Common myeloid progenitor, CD34-positive (primary cell): ENCODE results near the gene LMNTD2.
A peak's percentile ranks its signal among the peaks of the same experiment; 100 is the strongest.

Experiments used
- CTCF ChIA-PET: fragments of 350-600 bp; sonication (Branson Sonifier 250); formaldehyde crosslinking; loops from one replicate; lab custom pipeline; 2021; ENCODE audit warnings: antibody characterized with exemption; lab: Charles Lee
- POLR2A ChIA-PET: fragments of 350-600 bp; sonication (Branson Sonifier 250); formaldehyde crosslinking; loops from one replicate; lab custom pipeline; 2021; ENCODE audit warnings: antibody characterized with exemption; lab: Charles Lee
- DNase-seq, 3 donors: peaks; one replicate each; pipeline versions ENCODE4 v3.0.0 to v3.0.0-alpha.2; 2013
- H3K27ac ChIP-seq, 2 experiments: 1 replicate in 1 of 2; 2 replicates in 1 of 2; pipeline ENCODE4 v1.7.0; 2013; ENCODE audit warnings: inconsistent platforms in 2 of 2, low read length in 2 of 2, mild to moderate bottlenecking in 2 of 2, low read depth in 1 of 2, moderate library complexity in 1 of 2; ENCODE audit not compliant: severe bottlenecking in 2 of 2, insufficient read depth in 1 of 2, poor library complexity in 1 of 2
- H3K27me3 ChIP-seq, 5 experiments: replicated peaks in 2 of 5; 1 replicate in 3 of 5; 2 replicates in 2 of 5; pipeline versions ENCODE4 v1.6.1 to v1.7.0; 2013; ENCODE audit warnings: low read length in 4 of 5, mild to moderate bottlenecking in 2 of 5, moderate library complexity in 2 of 5, inconsistent platforms in 1 of 5; ENCODE audit not compliant: insufficient read depth in 5 of 5, control insufficient read depth in 4 of 5
- H3K36me3 ChIP-seq, 4 experiments: 1 replicate in 2 of 4; 2 replicates in 2 of 4; pipeline versions ENCODE4 v1.6.1 to v1.7.0; 2013; ENCODE audit warnings: low read length in 3 of 4, control low read depth in 1 of 4, mild to moderate bottlenecking in 1 of 4; ENCODE audit not compliant: control insufficient read depth in 4 of 4, insufficient read depth in 4 of 4
- H3K4me1 ChIP-seq, 4 experiments: 1 replicate in 3 of 4; 2 replicates in 1 of 4; pipeline versions ENCODE4 v1.6.1 to v1.7.1; 2013; ENCODE audit warnings: low read length in 3 of 4, mild to moderate bottlenecking in 3 of 4, control low read depth in 1 of 4, inconsistent platforms in 1 of 4, moderate library complexity in 1 of 4; ENCODE audit not compliant: control insufficient read depth in 4 of 4, insufficient read depth in 4 of 4; ENCODE audit errors: control extremely low read depth in 1 of 4
- H3K4me3 ChIP-seq, 7 experiments: 1 replicate in 4 of 7; 2 replicates in 3 of 7; pipeline versions ENCODE4 v1.5.1 to v1.7.0; 2013; ENCODE audit warnings: mild to moderate bottlenecking in 7 of 7, low read length in 6 of 7, moderate library complexity in 6 of 7, inconsistent platforms in 2 of 7, low read depth in 2 of 7, control low read depth in 1 of 7; ENCODE audit not compliant: insufficient read depth in 4 of 7, control insufficient read depth in 1 of 7; ENCODE audit errors: extremely low read depth in 1 of 7
- H3K9me3 ChIP-seq, 5 experiments: 1 replicate in 4 of 5; 2 replicates in 1 of 5; pipeline versions ENCODE4 v1.6.1 to v1.7.1; 2013; ENCODE audit warnings: low read length in 4 of 5, mild to moderate bottlenecking in 2 of 5, inconsistent platforms in 1 of 5, low read depth in 1 of 5, moderate library complexity in 1 of 5; ENCODE audit not compliant: control insufficient read depth in 4 of 5, insufficient read depth in 2 of 5; ENCODE audit errors: control extremely low read depth in 1 of 5
- WGBS: methylation state at CpG from one replicate; pipeline ENCODE4 v1.1.5; 2013; ENCODE audit not compliant: insufficient coverage; 5-methylcytosine and 5-hydroxymethylcytosine counted together

LMNTD2 gene

GRCh38 chr11:541433-541885 is 19.1 kb downstream of the LMNTD2 start:
- H3K36me3 ChIP-seq = no peaks in the 10 kb centered on the region
- ChIA-PET CTCF (no interaction called here), POLR2A (no interaction called here)
- 98% methylated on average over 7 of the region's 20 CpGs for WGBS
- H3K27ac ChIP-seq = no peak overlapping the region
- no peaks in the 10 kb centered on the region for H3K27me3 ChIP-seq
- no peak overlapping the region for H3K4me3 ChIP-seq
- no peaks in the 10 kb centered on the region for H3K9me3 ChIP-seq
- DNase-seq = no peak
- peaks cover 0 to 20% (median 17%) of the 10 kb centered on the region in 4 experiments for H3K4me1 ChIP-seq

DNA sequence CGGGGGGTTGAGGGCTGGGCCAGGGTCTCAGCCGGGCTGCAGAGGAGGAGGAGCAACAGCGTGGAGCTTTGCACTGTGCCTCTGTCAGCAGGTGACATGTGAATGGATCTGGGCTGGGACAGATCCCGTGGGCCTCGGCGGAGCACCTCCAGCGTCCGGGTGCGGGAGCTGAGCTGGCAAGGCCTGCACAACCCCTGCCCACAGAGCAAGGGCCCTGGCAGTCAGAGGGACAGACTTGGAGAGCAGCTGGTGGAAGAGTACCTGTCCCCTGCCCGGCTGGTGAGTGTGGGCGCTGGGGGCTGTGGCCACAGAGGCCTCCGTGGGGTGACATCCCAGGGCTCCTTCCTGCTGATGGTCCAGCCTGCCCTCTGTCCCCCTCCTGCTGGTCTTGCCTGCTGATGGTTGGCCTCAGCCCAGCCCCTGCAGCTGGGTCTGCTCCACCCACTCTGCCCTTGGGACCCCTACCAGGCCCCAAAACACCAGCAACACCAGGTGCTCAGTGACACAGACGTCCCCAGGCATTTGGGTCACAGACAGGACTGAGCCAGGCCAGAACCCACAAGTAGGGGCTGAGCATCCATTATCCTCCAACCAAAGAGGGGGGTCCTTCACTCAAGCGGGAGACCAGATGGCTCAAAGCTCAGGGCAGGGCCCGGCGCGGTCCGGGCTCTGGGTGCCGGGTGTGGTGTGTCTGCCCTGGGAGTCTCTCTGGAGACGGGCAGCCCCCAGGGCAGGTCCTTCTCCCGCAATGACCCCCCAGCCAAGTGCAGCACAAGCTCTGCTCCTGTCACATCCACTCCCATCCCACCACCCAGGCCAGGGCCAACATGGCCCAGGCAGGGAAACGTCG is 19.7 kb downstream of the LMNTD2 start:
- H3K9me3 ChIP-seq = no peaks in the 10 kb centered on the region
- ChIA-PET POLR2A (no interaction called here), CTCF (interaction anchor here (2.1 kb wide), 1 partner anchor 22 kb away, joined by 7 read pairs; no protein-coding TSS in a partner anchor)
- 97% methylated on average over 21 of the region's 23 CpGs for whole genome bisulfite sequencing
- H3K27ac ChIP-seq = no peak overlapping the region
- DNase-seq = no peak
- H3K4me1 ChIP-seq = peaks cover 0 to 26% (median 23%) of the 10 kb centered on the region in 4 experiments
- no peaks in the 10 kb centered on the region for H3K27me3 ChIP-seq
- H3K36me3 ChIP-seq = no peaks in the 10 kb centered on the region
- H3K4me3 ChIP-seq = no peak overlapping the region

GRCh38 chr11:539971-540481 is 20.5 kb downstream of the LMNTD2 start:
- DNase-seq = no peak
- Histone ChIP-seq H3K4me1 (peaks cover 0 to 28% (median 24%) of the 10 kb centered on the region in 4 experiments), H3K4me3 (no peak overlapping the region), H3K27me3 (no peaks in the 10 kb centered on the region), H3K9me3 (no peaks in the 10 kb centered on the region), H3K27ac (no peak overlapping the region), H3K36me3 (no peaks in the 10 kb centered on the region)
- CTCF ChIA-PET = interaction anchor here (0.6 to 2.1 kb wide), 2 partner anchors 21 to 123 kb away, joined by 3 to 7 read pairs; no protein-coding TSS in a partner anchor
- WGBS = 98% methylated on average over 6 of the region's 8 CpGs
- POLR2A ChIA-PET = no interaction called here

DNA sequence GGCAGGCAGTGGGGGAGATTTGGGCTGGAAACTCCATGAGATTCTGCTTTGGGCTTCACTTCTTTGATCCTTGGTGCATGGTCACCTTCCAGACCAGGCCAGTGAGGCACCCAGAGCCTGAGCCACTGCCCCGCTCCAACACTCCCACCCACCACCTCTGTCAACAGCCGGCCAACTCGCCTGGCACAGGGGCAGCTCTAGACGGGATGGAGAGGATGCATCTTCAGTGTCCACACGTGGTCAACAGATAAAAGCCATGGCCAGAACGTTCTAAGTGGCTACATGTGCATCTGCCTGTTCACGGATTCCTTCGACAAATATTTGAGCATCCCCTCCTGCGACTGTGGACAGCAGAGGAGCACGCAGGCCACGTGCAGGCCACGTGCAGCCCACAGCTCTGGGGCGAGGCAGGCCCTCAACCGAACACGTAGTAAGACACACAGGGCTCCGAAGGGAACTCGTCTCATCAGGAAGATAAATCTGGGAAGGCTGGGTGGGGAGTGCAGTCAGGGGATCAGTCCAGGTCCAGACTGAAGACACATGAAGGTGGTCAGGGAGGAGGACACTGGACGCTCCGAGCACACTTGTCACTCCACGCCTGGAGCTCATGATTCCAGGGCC is 22.0 kb downstream of the LMNTD2 start:
- 98% methylated on average over 13 of the region's 20 CpGs for WGBS
- H3K4me3 ChIP-seq = no peak overlapping the region
- H3K4me1 ChIP-seq = peaks cover 0 to 38% (median 34%) of the 10 kb centered on the region in 4 experiments
- H3K27me3 ChIP-seq = no peaks in the 10 kb centered on the region
- no peak overlapping the region for H3K27ac ChIP-seq
- peaks cover 0 to 5% (median 2%) of the 10 kb centered on the region in 4 experiments for H3K36me3 ChIP-seq
- ChIA-PET POLR2A (interaction anchor here (0.8 kb wide), 1 partner anchor 37 kb away, joined by 3 read pairs; the partner anchor contains the start of gene PHRF1), CTCF (interaction anchor here (1.5 to 2.1 kb wide), 2 partner anchors 20 to 24 kb away, joined by 3 to 7 read pairs; no protein-coding TSS in a partner anchor)
- no peaks in the 10 kb centered on the region for H3K9me3 ChIP-seq
- no peak for DNase-seq

- WGBS = 30% methylated on average over 9 of the region's 19 CpGs
- DNase-seq = no peak
- Histone ChIP-seq H3K27ac (no peak overlapping the region), H3K4me1 (peaks cover 0 to 38% (median 34%) of the 10 kb centered on the region in 4 experiments), H3K9me3 (no peaks in the 10 kb centered on the region), H3K36me3 (peaks cover 2 to 11% (median 8%) of the 10 kb centered on the region in 4 experiments), H3K4me3 (peak overlapping the region in 6 of 7 experiments; percentile 6 to 85 (median 60)), H3K27me3 (no peaks in the 10 kb centered on the region)
- ChIA-PET CTCF (interaction anchor here (1.5 kb wide), 1 partner anchor 24 kb away, joined by 3 read pairs; no protein-coding TSS in a partner anchor), POLR2A (no interaction called here)
Observed at GRCh38 chr11:537622-538430, 22.7 kb downstream of the LMNTD2 start.

DNA sequence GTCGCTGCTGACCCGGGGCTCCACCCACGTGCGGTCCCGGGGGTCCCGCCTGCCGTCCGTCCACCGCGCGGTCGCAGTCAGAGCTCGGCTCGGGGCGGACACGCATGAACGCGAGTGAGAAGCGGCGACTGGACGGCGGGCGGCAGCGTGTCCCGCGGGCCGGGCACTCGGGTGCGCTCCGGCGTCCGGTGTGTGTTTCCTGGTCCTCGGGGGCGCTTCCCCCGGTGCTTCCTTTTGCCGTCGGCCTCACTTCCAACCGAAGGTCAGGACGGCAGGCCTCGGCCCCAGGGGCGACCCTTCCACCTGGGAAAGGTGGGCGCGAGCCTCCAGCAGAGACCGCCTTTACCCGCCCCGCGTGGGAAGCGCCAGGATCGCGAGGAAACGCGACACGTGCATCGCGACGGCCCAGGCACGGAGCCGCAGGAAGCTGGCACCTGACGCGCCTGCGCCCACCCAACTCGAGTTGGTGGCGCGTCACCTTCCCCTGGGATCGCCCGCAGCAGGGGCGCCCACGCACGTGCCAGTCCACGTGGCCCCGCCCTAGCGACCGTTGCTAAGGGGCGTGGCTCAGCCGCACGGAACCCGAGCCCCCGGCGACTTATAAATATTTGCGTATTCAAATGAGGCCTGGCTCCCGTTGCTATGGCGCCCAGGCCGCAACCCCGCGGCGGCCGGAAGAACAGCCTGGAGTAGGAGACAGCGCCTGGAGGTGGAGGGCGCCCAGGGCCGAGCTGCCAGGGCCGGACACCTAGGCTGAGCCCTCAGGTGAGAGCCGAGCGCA is 23.5 kb downstream of the LMNTD2 start, which contains the start of gene LRRC56:
Gene LRRC56 (plus strand): TSS at position 687 of the 781 bp plus-strand sequence. CDS start 3,158 bp downstream, outside the sequence.
- ChIA-PET CTCF (interaction anchor here (1.4 to 1.7 kb wide), 3 partner anchors 13 to 20 kb away, joined by 3 to 9 read pairs (median 5); no protein-coding TSS in a partner anchor), POLR2A (no interaction called here)
- H3K36me3 ChIP-seq = peaks cover 2 to 19% (median 15%) of the 10 kb centered on the region in 4 experiments
- peaks cover 0 to 38% (median 34%) of the 10 kb centered on the region in 4 experiments for H3K4me1 ChIP-seq
- H3K27ac ChIP-seq = peak within 1 kb of the TSS in 1 of 2 experiments; percentile 49
- DNase-seq = peak; percentile 90 to 92 (median 91)
- under 1% methylated on average over 93 of the region's 93 CpGs for WGBS
- no peaks in the 10 kb centered on the region for H3K9me3 ChIP-seq
- no peaks in the 10 kb centered on the region for H3K27me3 ChIP-seq
- peak within 1 kb of the TSS in 6 of 7 experiments; percentile 6 to 85 (median 65) for H3K4me3 ChIP-seq
